K562 (cell line): ENCODE results near the gene RGS6. TPM values are rescaled to one million over a fixed set of nuclear protein-coding genes. Genes with fewer than 3 reads are reported as not detected.

Experiments used
- ATAC-seq: fragments of 200-7000 bp; cut with Tn5 transposase; 3 replicates; pipeline ENCODE4 v1.9.1; 2020; ENCODE audit warnings: moderate library complexity
- BruUV-seq: library from RNA; stranded (reverse); fragments of 400-500 nt; replicated peaks from 2 replicates; lab custom pipeline; 2021; lab: Mats Ljungman, UMichigan
- CTCF ChIA-PET: fragments of 300-600 bp; formaldehyde crosslinking; extraction: SDS; loops from one replicate; lab custom pipeline; 2021; ENCODE audit warnings: low intra/inter-chr PET ratio; lab: Yijun Ruan, JAX
- POLR2A ChIA-PET: fragments of 300-600, 350-650 bp; sonication (Branson Sonifier 250); formaldehyde crosslinking; extraction: SDS; loops from one replicate; lab custom pipeline; 2021; ENCODE audit warnings: antibody characterized with exemption, inconsistent platforms; lab: Yijun Ruan, JAX
- DNase-seq, 4 experiments: peaks; one replicate each; pipeline versions ENCODE4 v3.0.0 to v3.0.0-alpha.2; 2011 to 2018; ENCODE audit warnings: low spot score in 3 of 4, mixed read lengths in 3 of 4; ENCODE audit errors: extremely low read depth in 1 of 4
- FAIRE-seq: peaks from 2 replicates; lab custom pipeline; 2011; peaks lifted over from hg19 to GRCh38; lab: Jason Lieb, UNC
- H2AFZ ChIP-seq: 2 replicates; pipeline ENCODE4 v1.6.0; 2011; ENCODE audit warnings: low read depth, low read length, control low read depth, inconsistent platforms
- H3K27ac ChIP-seq: fragments of 200-600 bp; 3 replicates; pipeline ENCODE4 v1.8.0; 2011; ENCODE audit warnings: low read depth, mild to moderate bottlenecking, control low read depth, inconsistent platforms, low read length, moderate library complexity, mixed read lengths; ENCODE audit errors: extremely low read depth
- H3K27me3 ChIP-seq, 2 experiments: fragments of 300-600 bp in 1 of 2; 2 replicates in 1 of 2; 3 replicates in 1 of 2; pipeline versions ENCODE4 v1.6.0 to v1.8.0; 2011; ENCODE audit warnings: inconsistent platforms in 2 of 2, low read length in 2 of 2, mild to moderate bottlenecking in 1 of 2, mixed read lengths in 1 of 2, moderate library complexity in 1 of 2; ENCODE audit not compliant: control insufficient read depth in 2 of 2, insufficient read depth in 2 of 2
- H3K36me3 ChIP-seq: fragments of 300-600 bp; 3 replicates; pipeline ENCODE4 v1.8.0; 2011; ENCODE audit warnings: mild to moderate bottlenecking, low read length, inconsistent platforms; ENCODE audit not compliant: control insufficient read depth, insufficient read depth
- H3K4me1 ChIP-seq, 2 experiments: fragments of 200-600 bp in 1 of 2; replicated peaks in 1 of 2; 2 replicates in 1 of 2; 3 replicates in 1 of 2; pipeline versions ENCODE4 v1.5.1 to v1.8.0; 2011; ENCODE audit warnings: inconsistent platforms in 2 of 2, low read length in 2 of 2, mild to moderate bottlenecking in 1 of 2, mixed read lengths in 1 of 2, moderate library complexity in 1 of 2; ENCODE audit not compliant: control insufficient read depth in 2 of 2, insufficient read depth in 2 of 2
- H3K4me2 ChIP-seq: 2 replicates; pipeline ENCODE4 v1.6.1; 2011; ENCODE audit warnings: low read length, control low read depth, inconsistent platforms, mixed read lengths; ENCODE audit not compliant: insufficient read depth
- H3K4me3 ChIP-seq: fragments of 200-600 bp; sonication (generic), shearing (Covaris generic); 2 replicates; pipeline ENCODE4 v1.5.1; 2016; ENCODE audit warnings: control low read depth, inconsistent platforms
- H3K79me2 ChIP-seq: fragments of 200-600 bp; 3 replicates; pipeline ENCODE4 v1.8.0; 2011; ENCODE audit warnings: low read length, inconsistent platforms; ENCODE audit not compliant: control insufficient read depth, insufficient read depth
- H3K9ac ChIP-seq, 2 experiments: 2 replicates each; pipeline versions ENCODE4 v1.6.0 to v1.6.1; 2011; ENCODE audit warnings: low read depth in 2 of 2, low read length in 2 of 2, control low read depth in 1 of 2, inconsistent platforms in 1 of 2, mild to moderate bottlenecking in 1 of 2, mixed read lengths in 1 of 2; ENCODE audit not compliant: insufficient read depth in 1 of 2
- H3K9me1 ChIP-seq: one replicate; pipeline ENCODE4 v1.6.0; 2011; ENCODE audit warnings: inconsistent platforms, mild to moderate bottlenecking, low read length, moderate library complexity; ENCODE audit not compliant: control insufficient read depth, insufficient read depth
- H3K9me3 ChIP-seq: replicated peaks from 2 replicates; pipeline ENCODE4 v1.5.1; 2011; ENCODE audit warnings: low read depth, low read length, inconsistent platforms; ENCODE audit not compliant: control insufficient read depth, insufficient read depth
- H4K20me1 ChIP-seq: replicated peaks from 2 replicates; pipeline ENCODE4 v1.6.1; 2011; ENCODE audit warnings: low read length, inconsistent platforms, mixed read lengths; ENCODE audit not compliant: control insufficient read depth, insufficient read depth
- ATF7 ChIP-seq: fragments of 450-650 bp; IDR thresholded peaks from 2 replicates; pipeline ENCODE4 v1.7.1; 2014; ENCODE audit warnings: mild to moderate bottlenecking, moderate library complexity
- MIER1 ChIP-seq: fragments of 450-650 bp; IDR thresholded peaks from 2 replicates; pipeline ENCODE4 v1.6.1; 2016; ENCODE audit warnings: antibody characterized with exemption, mild to moderate bottlenecking, low read depth
- PTBP1 ChIP-seq: fragments of 200-400 bp; formaldehyde crosslinking; IDR thresholded peaks from 2 replicates; pipeline ENCODE4 v1.6.1; 2017; ENCODE audit warnings: low read depth, low read length
- RAD21 ChIP-seq, 2 experiments: fragments of 250-450 bp in 1 of 2; fragments of 450-650 bp in 1 of 2; sonication (Bioruptor Pico) in 1 of 2; formaldehyde crosslinking in 1 of 2; IDR thresholded peaks in 1 of 2; conservative IDR thresholded peaks in 1 of 2; 2 replicates each; pipeline versions ENCODE4 v1.4.0 to v1.8.0; 2020 to 2022; ENCODE audit warnings: mild to moderate bottlenecking in 2 of 2, moderate library complexity in 1 of 2
- SMARCA4 ChIP-seq: fragments of 450-650 bp; IDR thresholded peaks from 2 replicates; pipeline ENCODE4 v1.6.1; 2016
- ZNF764 ChIP-seq: fragments of 250-450 bp; sonication (Bioruptor Pico); IDR thresholded peaks from 2 replicates; pipeline ENCODE4 v1.4.0; 2020; ENCODE audit warnings: low read depth, mild to moderate bottlenecking, moderate library complexity
- WGBS: fragments of 100-300 bp; shearing (Covaris generic); methylation state at CpG from one replicate; pipeline ENCODE4 v1.1.6; 2016; ENCODE audit warnings: low coverage, mixed read lengths; ENCODE audit not compliant: insufficient coverage; ENCODE audit errors: missing lambda C conversion rate; 5-methylcytosine and 5-hydroxymethylcytosine counted together
- in situ Hi-C: fragments of 300-500 bp; cut with MboI; formaldehyde crosslinking; loops from 4 replicates; pipeline ENCODE4 v1.15.0; 2018; ENCODE audit warnings: inconsistent platforms, mixed read lengths
- intact Hi-C: fragments of 100-400 bp; cut with micrococcal nuclease; formaldehyde crosslinking; loops from 2 replicates; pipeline ENCODE4 v1.14.2; 2022
- polyA plus RNA-seq, 8 experiments: library from polyadenylated mRNA; depleted of rRNA in 4 of 8; stranded (reverse) in 5 of 8; unstranded in 3 of 8; fragments of >200 nt; fragmentation: Nextera tagmentation in 2 of 8; fragmentation: Illumina TruSeq in 1 of 8; extraction: Ambion mirVana in 2 of 8; extraction: Trizol in 1 of 8; gene quantifications; 2 replicates each; pipeline versions ENCODE4 v1.2.1 to v1.2.3, GENCODE V29; 2011 to 2014; ENCODE audit warnings: inconsistent platforms in 1 of 8, missing spikeins in 1 of 8
- total RNA-seq, 7 experiments: library from RNA; depleted of rRNA in 6 of 7; stranded (reverse); fragments of >200 nt in 6 of 7; fragmentation: Illumina TruSeq in 2 of 7; extraction: Trizol in 2 of 7; gene quantifications; 2 replicates each; pipeline versions ENCODE4 v1.2.1 to v1.2.3, GENCODE V29; 2011 to 2021; ENCODE audit warnings: low replicate concordance in 1 of 7
- TF ChIP-seq, protein P1 (sequence below), 2 experiments: IDR thresholded peaks; 2 replicates each; pipeline ENCODE4 v1.6.1; 2012; ENCODE audit warnings: improper control_type of control experiment in 2 of 2, low read depth in 2 of 2, low read length in 2 of 2, borderline replicate concordance in 1 of 2
- TF ChIP-seq, protein P2 (sequence below): fragments of 200-800 bp; sonication (Bioruptor generic); IDR thresholded peaks from 2 replicates; pipeline ENCODE4 v1.6.1; 2016; ENCODE audit warnings: missing genetic modification characterization, missing compliant biosample characterization
- TF ChIP-seq, protein P3 (sequence below): fragments of 450-650 bp; IDR thresholded peaks from 2 replicates; pipeline ENCODE4 v1.6.1; 2018; ENCODE audit warnings: mild to moderate bottlenecking, low read depth; ENCODE audit not compliant: partially characterized antibody
- TF ChIP-seq, protein P4 (sequence below): IDR thresholded peaks from 3 replicates; pipeline ENCODE4 v1.6.1; 2011; ENCODE audit warnings: borderline replicate concordance, mild to moderate bottlenecking; ENCODE audit not compliant: insufficient read length, insufficient read depth

Gene RGS6
- total and polyA plus RNA-seq, 9 of the 15 experiments (the other 6 are each of a cell fraction or from before 2014, with no cell fraction given): not detected

DNA sequence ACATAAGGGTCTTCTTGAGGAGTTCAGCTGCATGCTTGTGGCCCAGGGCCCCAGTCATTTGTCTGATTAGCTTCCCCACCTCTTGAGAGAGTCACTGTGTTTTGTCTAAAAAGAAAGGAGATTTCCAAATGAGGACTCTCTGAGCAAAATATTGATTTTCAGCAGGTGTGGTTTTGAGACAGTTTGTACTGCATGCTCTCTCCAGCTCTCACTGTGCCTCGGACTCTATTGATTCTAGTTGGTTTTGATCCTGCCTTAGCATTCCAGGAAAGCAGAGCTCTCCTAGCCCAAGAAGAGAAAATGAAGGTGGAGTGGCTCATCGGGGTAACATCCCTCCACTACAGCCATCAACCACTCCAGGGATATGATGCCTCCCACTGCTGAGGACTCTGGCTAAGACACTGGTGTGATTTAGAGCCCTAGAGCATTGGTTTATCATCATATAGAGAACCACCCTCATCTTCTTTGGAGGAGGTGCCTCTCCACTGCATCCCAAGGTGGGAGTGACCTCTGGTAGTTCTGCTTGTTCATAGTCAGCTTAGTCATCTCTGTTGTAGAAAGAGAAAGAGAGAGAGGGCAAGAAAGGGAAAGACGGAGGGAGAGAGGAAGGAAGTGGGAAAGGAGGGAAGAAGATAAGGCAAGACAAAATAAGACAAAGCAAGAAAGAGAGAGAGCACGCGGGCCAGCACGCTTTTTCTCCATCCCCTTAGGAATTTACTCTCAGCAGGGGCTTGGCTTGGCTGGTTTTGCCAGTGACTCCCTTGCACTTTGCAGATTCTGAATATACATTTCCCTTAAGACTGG lies 596.0 kb downstream of the RGS6 start:
- in situ Hi-C loops (no loop called here), intact Hi-C loops (no loop called here)
- H3K9me1 ChIP-seq: peaks cover 2% of the 10 kb centered on the region
- H3K4me1 ChIP-seq: no peaks in the 10 kb centered on the region
- no peak overlapping the region for H3K27ac ChIP-seq
- no peaks in the 10 kb centered on the region for H3K9me3 ChIP-seq
- no peaks in the 10 kb centered on the region for H3K79me2 ChIP-seq
- WGBS: 0% methylated on average over 2 of the region's 6 CpGs
- no peaks in the 10 kb centered on the region for H3K36me3 ChIP-seq
- no peak overlapping the region for H3K4me2 ChIP-seq
- POLR2A ChIA-PET: interaction anchor here (1.2 to 1.4 kb wide), 2 partner anchors 14 kb away, joined by 3 to 4 read pairs; no protein-coding TSS in a partner anchor
- no peak for DNase-seq
- no peak overlapping the region for H3K4me3 ChIP-seq
- no TSS peak for BruUV-seq
- H3K9ac ChIP-seq: no peak overlapping the region
- no peak overlapping the region for H2AFZ ChIP-seq
- ATAC-seq: no peak
- CTCF ChIA-PET: interaction anchor here (0.6 kb wide), 1 partner anchor 12 kb away, joined by 3 read pairs; no protein-coding TSS in a partner anchor
- no peaks in the 10 kb centered on the region for H4K20me1 ChIP-seq
- FAIRE-seq: no peak
- no peaks in the 10 kb centered on the region; a peak in 2 of 5 replicates for H3K27me3 ChIP-seq
- TF ChIP-seq MIER1: no peak
- no peak for TF ChIP-seq ZNF764 (CRISPR knock-in tag)
- TF ChIP-seq, protein P1, sequence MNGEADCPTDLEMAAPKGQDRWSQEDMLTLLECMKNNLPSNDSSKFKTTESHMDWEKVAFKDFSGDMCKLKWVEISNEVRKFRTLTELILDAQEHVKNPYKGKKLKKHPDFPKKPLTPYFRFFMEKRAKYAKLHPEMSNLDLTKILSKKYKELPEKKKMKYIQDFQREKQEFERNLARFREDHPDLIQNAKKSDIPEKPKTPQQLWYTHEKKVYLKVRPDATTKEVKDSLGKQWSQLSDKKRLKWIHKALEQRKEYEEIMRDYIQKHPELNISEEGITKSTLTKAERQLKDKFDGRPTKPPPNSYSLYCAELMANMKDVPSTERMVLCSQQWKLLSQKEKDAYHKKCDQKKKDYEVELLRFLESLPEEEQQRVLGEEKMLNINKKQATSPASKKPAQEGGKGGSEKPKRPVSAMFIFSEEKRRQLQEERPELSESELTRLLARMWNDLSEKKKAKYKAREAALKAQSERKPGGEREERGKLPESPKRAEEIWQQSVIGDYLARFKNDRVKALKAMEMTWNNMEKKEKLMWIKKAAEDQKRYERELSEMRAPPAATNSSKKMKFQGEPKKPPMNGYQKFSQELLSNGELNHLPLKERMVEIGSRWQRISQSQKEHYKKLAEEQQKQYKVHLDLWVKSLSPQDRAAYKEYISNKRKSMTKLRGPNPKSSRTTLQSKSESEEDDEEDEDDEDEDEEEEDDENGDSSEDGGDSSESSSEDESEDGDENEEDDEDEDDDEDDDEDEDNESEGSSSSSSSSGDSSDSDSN (IDR thresholded peaks at IDR 0.05; ENCODE audit: borderline replicate concordance in 1 of 2, low read depth in 2 of 2, low read length in 2 of 2): no peak
- no peak for TF ChIP-seq SMARCA4
- TF ChIP-seq ATF7: no peak
- no peak for TF ChIP-seq PTBP1
- TF ChIP-seq, protein P2, sequence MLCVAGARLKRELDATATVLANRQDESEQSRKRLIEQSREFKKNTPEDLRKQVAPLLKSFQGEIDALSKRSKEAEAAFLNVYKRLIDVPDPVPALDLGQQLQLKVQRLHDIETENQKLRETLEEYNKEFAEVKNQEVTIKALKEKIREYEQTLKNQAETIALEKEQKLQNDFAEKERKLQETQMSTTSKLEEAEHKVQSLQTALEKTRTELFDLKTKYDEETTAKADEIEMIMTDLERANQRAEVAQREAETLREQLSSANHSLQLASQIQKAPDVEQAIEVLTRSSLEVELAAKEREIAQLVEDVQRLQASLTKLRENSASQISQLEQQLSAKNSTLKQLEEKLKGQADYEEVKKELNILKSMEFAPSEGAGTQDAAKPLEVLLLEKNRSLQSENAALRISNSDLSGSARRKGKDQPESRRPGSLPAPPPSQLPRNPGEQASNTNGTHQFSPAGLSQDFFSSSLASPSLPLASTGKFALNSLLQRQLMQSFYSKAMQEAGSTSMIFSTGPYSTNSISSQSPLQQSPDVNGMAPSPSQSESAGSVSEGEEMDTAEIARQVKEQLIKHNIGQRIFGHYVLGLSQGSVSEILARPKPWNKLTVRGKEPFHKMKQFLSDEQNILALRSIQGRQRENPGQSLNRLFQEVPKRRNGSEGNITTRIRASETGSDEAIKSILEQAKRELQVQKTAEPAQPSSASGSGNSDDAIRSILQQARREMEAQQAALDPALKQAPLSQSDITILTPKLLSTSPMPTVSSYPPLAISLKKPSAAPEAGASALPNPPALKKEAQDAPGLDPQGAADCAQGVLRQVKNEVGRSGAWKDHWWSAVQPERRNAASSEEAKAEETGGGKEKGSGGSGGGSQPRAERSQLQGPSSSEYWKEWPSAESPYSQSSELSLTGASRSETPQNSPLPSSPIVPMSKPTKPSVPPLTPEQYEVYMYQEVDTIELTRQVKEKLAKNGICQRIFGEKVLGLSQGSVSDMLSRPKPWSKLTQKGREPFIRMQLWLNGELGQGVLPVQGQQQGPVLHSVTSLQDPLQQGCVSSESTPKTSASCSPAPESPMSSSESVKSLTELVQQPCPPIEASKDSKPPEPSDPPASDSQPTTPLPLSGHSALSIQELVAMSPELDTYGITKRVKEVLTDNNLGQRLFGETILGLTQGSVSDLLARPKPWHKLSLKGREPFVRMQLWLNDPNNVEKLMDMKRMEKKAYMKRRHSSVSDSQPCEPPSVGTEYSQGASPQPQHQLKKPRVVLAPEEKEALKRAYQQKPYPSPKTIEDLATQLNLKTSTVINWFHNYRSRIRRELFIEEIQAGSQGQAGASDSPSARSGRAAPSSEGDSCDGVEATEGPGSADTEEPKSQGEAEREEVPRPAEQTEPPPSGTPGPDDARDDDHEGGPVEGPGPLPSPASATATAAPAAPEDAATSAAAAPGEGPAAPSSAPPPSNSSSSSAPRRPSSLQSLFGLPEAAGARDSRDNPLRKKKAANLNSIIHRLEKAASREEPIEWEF (CRISPR knock-in tag): no peak
- TF ChIP-seq, protein P3, sequence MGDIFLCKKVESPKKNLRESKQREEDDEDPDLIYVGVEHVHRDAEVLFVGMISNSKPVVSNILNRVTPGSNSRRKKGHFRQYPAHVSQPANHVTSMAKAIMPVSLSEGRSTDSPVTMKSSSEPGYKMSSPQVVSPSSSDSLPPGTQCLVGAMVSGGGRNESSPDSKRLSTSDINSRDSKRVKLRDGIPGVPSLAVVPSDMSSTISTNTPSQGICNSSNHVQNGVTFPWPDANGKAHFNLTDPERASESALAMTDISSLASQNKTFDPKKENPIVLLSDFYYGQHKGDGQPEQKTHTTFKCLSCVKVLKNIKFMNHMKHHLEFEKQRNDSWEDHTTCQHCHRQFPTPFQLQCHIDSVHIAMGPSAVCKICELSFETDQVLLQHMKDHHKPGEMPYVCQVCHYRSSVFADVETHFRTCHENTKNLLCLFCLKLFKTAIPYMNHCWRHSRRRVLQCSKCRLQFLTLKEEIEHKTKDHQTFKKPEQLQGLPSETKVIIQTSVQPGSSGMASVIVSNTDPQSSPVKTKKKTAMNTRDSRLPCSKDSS: no peak
- TF ChIP-seq, protein P4, sequence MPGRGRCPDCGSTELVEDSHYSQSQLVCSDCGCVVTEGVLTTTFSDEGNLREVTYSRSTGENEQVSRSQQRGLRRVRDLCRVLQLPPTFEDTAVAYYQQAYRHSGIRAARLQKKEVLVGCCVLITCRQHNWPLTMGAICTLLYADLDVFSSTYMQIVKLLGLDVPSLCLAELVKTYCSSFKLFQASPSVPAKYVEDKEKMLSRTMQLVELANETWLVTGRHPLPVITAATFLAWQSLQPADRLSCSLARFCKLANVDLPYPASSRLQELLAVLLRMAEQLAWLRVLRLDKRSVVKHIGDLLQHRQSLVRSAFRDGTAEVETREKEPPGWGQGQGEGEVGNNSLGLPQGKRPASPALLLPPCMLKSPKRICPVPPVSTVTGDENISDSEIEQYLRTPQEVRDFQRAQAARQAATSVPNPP: no peak
- no peak for TF ChIP-seq RAD21 (CRISPR knock-in tag; conservative IDR thresholded peaks at IDR 0.05 in 1 of 2, IDR thresholded peaks at IDR 0.05 in 1 of 2)
